IPS-18a (cell line): ENCODE measurements around the gene C10orf143.

Experiments
- H3K27ac ChIP-seq: one replicate; pipeline ENCODE4 v1.5.1; 2013; ENCODE audit warnings: low read length
- H3K27me3 ChIP-seq: one replicate; pipeline ENCODE4 v1.6.1; 2013; ENCODE audit warnings: mild to moderate bottlenecking, low read length; ENCODE audit not compliant: control insufficient read depth, insufficient read depth
- H3K36me3 ChIP-seq: one replicate; pipeline ENCODE4 v1.6.1; 2013; ENCODE audit warnings: low read depth, low read length; ENCODE audit not compliant: control insufficient read depth
- H3K4me1 ChIP-seq: one replicate; pipeline ENCODE4 v1.6.1; 2013; ENCODE audit warnings: low read depth, low read length; ENCODE audit not compliant: control insufficient read depth
- H3K4me3 ChIP-seq: one replicate; pipeline ENCODE4 v1.5.1; 2013; ENCODE audit warnings: low read length
- H3K9ac ChIP-seq: one replicate; pipeline ENCODE4 v1.6.1; 2013; ENCODE audit warnings: mild to moderate bottlenecking, low read length, moderate library complexity
- H3K9me3 ChIP-seq: one replicate; pipeline ENCODE4 v1.6.1; 2013; ENCODE audit warnings: low read depth, low read length; ENCODE audit not compliant: control insufficient read depth

C10orf143 gene

DNA sequence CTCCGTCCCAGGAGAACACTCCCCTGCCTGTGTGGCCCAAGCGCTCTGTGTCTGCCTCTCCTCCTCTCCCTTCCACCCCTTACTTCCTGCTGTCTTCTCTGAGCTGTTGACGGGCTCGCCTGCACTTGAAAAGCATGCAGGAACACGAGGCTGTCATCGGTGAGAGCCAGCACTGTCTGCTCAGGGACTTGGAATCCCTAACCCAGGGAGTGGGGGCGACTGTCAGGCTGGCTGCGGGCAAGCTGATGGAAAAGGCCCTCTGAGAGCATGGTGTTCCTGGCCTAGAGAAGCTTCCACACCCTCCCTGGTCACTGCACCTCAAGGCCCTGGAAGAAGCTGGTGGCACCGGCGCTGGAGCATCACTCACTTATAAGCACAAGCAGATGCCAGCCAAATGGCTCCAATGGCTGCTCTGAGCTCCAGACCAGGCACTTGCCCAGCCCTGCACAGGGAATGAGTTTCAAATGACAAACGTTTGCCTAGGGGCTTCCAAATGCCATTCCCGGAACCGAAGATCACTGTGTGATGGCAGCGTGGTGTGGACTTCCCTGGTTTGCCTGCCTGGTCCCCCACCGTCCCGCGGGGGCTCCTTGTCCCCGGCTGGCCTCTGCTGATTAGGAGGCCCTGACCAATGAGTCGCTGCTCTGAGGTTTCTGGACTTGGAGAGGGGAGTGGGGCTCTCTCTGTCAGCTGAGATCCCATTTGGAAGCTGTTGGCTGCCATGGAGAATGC, 89.8 kb downstream of the C10orf143 start:
- H3K4me1 ChIP-seq: no peaks in the 10 kb centered on the region
- no peaks in the 10 kb centered on the region for H3K36me3 ChIP-seq
- no peaks in the 10 kb centered on the region for H3K27me3 ChIP-seq
- no peak overlapping the region for H3K4me3 ChIP-seq
- H3K27ac ChIP-seq: no peak overlapping the region
- H3K9me3 ChIP-seq: no peaks in the 10 kb centered on the region
- no peak overlapping the region for H3K9ac ChIP-seq

DNA sequence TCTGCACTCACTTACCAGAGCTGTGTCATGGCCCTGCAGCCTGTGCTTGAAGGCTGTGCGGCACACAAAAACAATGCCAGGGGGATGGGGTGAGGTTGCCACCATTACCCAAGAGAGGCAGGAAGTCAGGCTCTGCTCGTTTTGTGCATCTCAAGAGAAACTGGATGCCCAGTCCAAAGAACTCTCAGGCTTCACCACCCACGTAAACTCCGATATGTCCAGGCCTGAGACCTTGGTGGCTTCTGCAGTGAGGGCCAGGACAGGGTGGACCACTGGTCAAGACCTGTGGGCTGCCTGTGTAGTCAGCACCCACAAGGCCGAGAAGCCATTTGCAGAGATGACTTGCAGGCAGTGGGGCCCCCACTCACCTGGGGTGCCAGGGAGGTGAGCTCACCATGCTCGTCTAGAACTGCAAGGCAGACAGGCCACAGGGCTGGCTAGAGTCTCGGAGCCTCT, 91.9 kb downstream of the C10orf143 start:
- Histone ChIP-seq H3K4me3 (no peak overlapping the region), H3K9ac (no peak overlapping the region), H3K36me3 (no peaks in the 10 kb centered on the region), H3K9me3 (no peaks in the 10 kb centered on the region), H3K27ac (no peak overlapping the region), H3K4me1 (no peaks in the 10 kb centered on the region), H3K27me3 (no peaks in the 10 kb centered on the region)

DNA sequence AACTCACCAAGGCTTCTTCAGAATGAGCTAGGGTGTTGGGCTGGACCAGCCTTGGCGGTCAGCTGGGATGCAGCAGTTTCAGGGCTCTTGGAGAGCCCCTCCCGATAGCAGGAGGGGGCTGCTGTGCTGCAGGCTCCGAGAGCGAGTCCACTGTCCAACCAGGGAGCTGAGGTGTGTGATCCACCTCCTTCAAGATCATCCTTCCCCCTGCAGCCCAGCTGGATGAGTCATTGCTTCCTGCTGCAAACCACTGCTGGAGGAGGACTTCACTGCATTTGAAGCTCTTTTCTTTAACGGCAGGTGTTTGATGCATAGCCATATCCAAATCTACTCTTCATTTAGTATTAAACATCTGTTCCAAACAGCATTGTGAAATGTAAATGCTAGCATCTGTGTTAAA, 92.4 kb downstream of the C10orf143 start:
- Histone ChIP-seq H3K9ac (no peak overlapping the region), H3K36me3 (no peaks in the 10 kb centered on the region), H3K27me3 (no peaks in the 10 kb centered on the region), H3K27ac (no peak overlapping the region), H3K9me3 (no peaks in the 10 kb centered on the region), H3K4me3 (no peak overlapping the region), H3K4me1 (no peaks in the 10 kb centered on the region)

DNA sequence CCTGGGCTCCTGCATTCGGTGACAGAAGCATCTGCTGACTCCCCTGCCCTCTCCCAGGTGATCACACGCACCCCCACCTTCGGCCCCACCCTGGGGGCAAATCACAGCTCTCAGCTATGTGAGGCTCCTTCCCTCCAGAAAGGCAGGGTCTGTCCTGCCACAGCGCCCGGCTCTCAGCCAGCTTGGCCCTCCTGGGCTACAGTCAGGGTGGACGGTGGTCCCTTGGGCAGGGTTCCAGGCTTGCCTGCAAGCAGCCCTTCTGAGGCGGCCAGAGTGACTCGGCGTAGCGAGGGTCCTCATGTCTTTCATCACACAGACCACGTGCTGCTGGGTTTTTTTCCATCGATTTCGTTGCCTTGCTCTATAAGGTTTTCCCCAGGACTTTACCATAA, 93.0 kb downstream of the C10orf143 start:
- no peak overlapping the region for H3K27ac ChIP-seq
- no peak overlapping the region for H3K9ac ChIP-seq
- H3K4me3 ChIP-seq: no peak overlapping the region
- H3K36me3 ChIP-seq: no peaks in the 10 kb centered on the region
- no peaks in the 10 kb centered on the region for H3K4me1 ChIP-seq
- no peaks in the 10 kb centered on the region for H3K27me3 ChIP-seq
- no peaks in the 10 kb centered on the region for H3K9me3 ChIP-seq

DNA sequence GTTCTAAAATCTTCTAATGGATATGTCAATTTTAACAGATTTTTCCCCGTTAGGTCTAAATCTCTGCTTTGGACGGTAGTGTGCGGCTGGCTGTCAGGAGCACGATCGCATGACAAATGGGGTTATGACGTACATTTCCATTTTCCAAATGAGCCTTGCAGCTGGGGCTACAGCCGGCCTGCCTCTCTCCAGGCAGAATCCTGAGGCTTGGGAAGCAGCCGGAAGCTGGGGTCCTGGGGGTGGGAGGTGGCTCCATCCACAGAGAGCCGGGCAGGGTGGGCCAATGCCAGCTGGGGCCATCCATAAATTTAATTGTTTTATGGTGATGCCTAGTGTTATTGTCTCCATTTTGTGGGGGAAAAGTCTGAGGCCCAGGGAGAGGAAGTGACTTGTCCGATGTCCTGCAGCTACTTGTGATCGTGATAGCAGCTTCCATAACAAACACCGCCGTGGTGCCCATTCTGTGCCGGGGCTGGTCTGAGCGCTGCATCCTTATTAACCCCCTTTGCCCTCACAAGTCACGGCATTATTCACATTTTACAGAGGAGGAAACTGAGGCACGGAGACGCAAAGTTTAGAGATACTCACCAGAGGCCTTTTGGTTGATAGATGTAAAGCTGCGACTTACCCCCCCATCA, 93.5 kb downstream of the C10orf143 start:
- Histone ChIP-seq H3K27ac (no peak overlapping the region), H3K36me3 (no peaks in the 10 kb centered on the region)

DNA sequence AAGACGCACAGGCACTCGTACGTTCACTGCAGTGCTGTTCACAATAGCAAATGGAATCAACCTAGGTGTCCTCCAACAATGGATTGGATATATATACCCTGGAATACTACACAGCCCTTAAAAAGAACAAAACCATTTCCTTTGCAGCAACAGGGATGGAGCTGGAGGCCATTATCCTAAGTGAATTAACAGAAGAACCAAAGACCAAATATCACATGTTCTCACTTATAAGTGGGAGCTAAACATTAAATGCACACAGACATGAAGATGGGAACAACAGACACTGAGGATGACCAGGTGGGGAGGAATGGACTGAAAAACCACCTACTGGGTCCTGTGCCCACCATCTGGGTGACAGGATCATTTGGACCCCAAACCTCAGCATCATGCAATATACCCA, 94.5 kb downstream of the C10orf143 start:
- H3K27ac ChIP-seq: no peak overlapping the region
- no peaks in the 10 kb centered on the region for H3K36me3 ChIP-seq

More for the DNA sequence above, 93.5 kb downstream of the C10orf143 start:
- Histone ChIP-seq H3K4me3 (no peak overlapping the region), H3K27me3 (no peaks in the 10 kb centered on the region), H3K9ac (no peak overlapping the region), H3K9me3 (no peaks in the 10 kb centered on the region), H3K4me1 (no peaks in the 10 kb centered on the region)

DNA sequence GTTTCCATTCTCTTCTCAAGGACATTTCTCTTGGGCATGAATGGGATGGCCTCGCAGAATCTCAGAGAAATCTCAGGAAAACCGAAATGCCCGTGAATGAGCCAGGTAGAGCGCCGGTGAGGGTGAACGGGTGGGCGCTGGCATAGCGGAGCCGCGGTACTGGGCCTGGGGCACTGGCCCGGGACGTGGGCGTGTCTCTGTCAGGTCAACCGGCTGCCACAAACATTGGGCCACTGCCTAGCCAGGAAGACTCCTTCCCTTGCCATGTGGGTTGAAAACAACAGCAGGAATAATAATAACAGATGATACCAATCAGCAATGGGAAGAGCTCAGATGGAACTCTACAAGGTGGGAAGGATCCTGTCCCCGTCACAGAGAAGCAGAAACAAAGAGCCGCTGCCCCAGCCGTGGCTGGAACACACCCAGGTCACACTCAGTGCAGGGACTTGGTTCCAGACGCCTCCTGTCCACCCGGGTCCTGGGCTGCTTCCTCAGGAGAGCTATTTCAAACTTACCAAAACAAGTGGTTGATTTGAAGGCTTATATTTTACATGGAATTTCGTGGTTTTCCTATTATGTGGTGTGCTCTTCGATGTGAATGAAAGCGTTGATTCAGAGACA, 95.4 kb downstream of the C10orf143 start:
- H3K9ac ChIP-seq: no peak overlapping the region
- no peak overlapping the region for H3K4me3 ChIP-seq
- no peak overlapping the region for H3K27ac ChIP-seq
- H3K36me3 ChIP-seq: no peaks in the 10 kb centered on the region
- no peaks in the 10 kb centered on the region for H3K27me3 ChIP-seq
- no peaks in the 10 kb centered on the region for H3K9me3 ChIP-seq
- no peaks in the 10 kb centered on the region for H3K4me1 ChIP-seq

More for the DNA sequence above, 94.5 kb downstream of the C10orf143 start:
- Histone ChIP-seq H3K4me3 (no peak overlapping the region), H3K27me3 (no peaks in the 10 kb centered on the region), H3K9me3 (no peaks in the 10 kb centered on the region), H3K4me1 (no peaks in the 10 kb centered on the region), H3K9ac (no peak overlapping the region)

DNA sequence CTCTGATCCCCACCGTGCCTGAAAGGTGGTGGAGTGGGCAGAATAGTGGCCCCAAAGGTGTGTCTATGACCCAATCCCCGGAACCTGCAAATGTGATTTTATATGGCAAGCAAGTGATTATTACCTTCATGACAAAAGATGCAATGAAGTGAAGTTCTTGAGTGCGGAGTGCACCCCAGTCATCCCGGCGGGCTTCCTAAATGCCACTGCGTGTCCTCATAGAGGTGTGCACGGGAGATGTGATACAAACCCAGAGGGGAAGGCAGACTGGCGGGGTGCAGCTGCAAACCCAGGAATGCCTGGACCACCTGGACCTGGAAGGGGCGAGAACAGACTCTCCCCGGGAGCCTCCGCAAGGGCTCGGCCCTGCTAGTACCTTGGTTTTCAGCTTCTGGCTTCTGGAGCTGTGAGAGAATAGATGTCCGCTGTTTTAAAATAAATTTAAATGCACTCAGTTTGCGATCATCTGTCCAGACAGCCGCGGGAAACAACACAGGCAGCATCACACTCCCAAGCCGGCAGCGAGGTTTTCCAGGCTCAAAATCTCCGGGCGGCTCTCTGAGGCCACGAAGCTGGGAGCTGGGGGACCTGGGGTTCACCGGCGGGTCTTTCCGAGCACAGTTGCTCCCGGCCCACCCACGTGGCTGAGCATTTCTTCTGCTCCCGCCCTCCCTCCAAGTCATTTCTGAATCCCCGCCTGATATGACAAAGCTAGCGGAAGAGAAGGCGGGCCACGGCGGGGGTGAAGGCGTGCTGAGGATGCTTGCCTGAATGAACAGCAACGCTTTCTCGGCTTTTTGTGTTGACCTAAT, 96.2 kb downstream of the C10orf143 start:
- no peaks in the 10 kb centered on the region for H3K4me1 ChIP-seq
- no peaks in the 10 kb centered on the region for H3K36me3 ChIP-seq
- H3K9ac ChIP-seq: no peak overlapping the region
- no peak overlapping the region for H3K27ac ChIP-seq
- H3K9me3 ChIP-seq: no peaks in the 10 kb centered on the region
- no peaks in the 10 kb centered on the region for H3K27me3 ChIP-seq
- no peak overlapping the region for H3K4me3 ChIP-seq
